Mesothelial cell of epicardium (in vitro differentiated cells): ENCODE results near the gene BMAL1. TPM values are rescaled to one million over a fixed set of nuclear protein-coding genes. Genes with fewer than 3 reads are reported as not detected.
A peak's percentile ranks its signal among the peaks of the same experiment; 100 is the strongest.
"Not testable (repeated sequence)": the region's sequence is repeated elsewhere in the genome, so short reads cannot be mapped to it uniquely, and the experiment has no call there.

Experiments used
- DNase-seq, 2 experiments: peaks; one replicate each; pipeline ENCODE4 v3.0.0; 2021; ENCODE audit warnings: low spot score in 2 of 2; ENCODE audit not compliant: unreplicated experiment in 2 of 2
- H3K27ac Mint-ChIP-seq: 2 replicates; pipeline ENCODE4 v1.8.0; 2021; ENCODE audit warnings: mixed read lengths
- H3K27me3 Mint-ChIP-seq: 2 replicates; pipeline ENCODE4 v1.8.0; 2021; ENCODE audit warnings: low read depth, mixed read lengths
- H3K36me3 Mint-ChIP-seq: 2 replicates; pipeline ENCODE4 v1.8.0; 2021; ENCODE audit warnings: mixed read lengths
- H3K4me1 Mint-ChIP-seq: 2 replicates; pipeline ENCODE4 v1.8.0; 2021; ENCODE audit warnings: mixed read lengths
- H3K4me3 Mint-ChIP-seq: 2 replicates; pipeline ENCODE4 v1.8.0; 2021; ENCODE audit warnings: mild to moderate bottlenecking, moderate library complexity, mixed read lengths
- H3K9me3 Mint-ChIP-seq: 2 replicates; pipeline ENCODE4 v1.8.0; 2021; ENCODE audit warnings: mixed read lengths
- CTCF ChIP-seq: fragments of 200-600 bp; sonication (generic); IDR thresholded peaks from one replicate; pipeline ENCODE4 v1.5.0; 2021; ENCODE audit warnings: antibody characterized with exemption; ENCODE audit not compliant: unreplicated experiment
- total RNA-seq: library from RNA; stranded (reverse); gene quantifications from 3 replicates; pipeline ENCODE4 v1.2.1, GENCODE V29; 2021

BMAL1 gene
- total RNA-seq, 1 donor from 2014 or later, result 6.7 TPM

GRCh38 chr11:13384908-13385640 is 107.5 kb downstream of the BMAL1 start:
- no peak for DNase-seq
- H3K36me3 Mint-ChIP-seq, result peaks cover 22% of the 10 kb centered on the region
- H3K9me3 Mint-ChIP-seq, result no peaks in the 10 kb centered on the region
- TF ChIP-seq CTCF, result peak; percentile 45
- H3K4me1 Mint-ChIP-seq, result no peaks in the 10 kb centered on the region
- no peak overlapping the region for H3K27ac Mint-ChIP-seq
- no peak overlapping the region for H3K4me3 Mint-ChIP-seq
- no peaks in the 10 kb centered on the region for H3K27me3 Mint-ChIP-seq

GRCh38 chr11:13386567-13386966 is 109.0 kb downstream of the BMAL1 start:
- no peak for DNase-seq
- no peak for TF ChIP-seq CTCF
- Mint-ChIP-seq H3K27me3 (no peaks in the 10 kb centered on the region), H3K4me1 (no peaks in the 10 kb centered on the region), H3K36me3 (peaks cover 24% of the 10 kb centered on the region), H3K27ac (no peak overlapping the region), H3K9me3 (no peaks in the 10 kb centered on the region), H3K4me3 (no peak overlapping the region)

GRCh38 chr11:13388741-13389140 is 111.2 kb downstream of the BMAL1 start:
- Mint-ChIP-seq H3K27me3 (no peaks in the 10 kb centered on the region), H3K4me1 (no peaks in the 10 kb centered on the region), H3K27ac (no peak overlapping the region), H3K36me3 (peaks cover 21% of the 10 kb centered on the region), H3K4me3 (no peak overlapping the region), H3K9me3 (no peaks in the 10 kb centered on the region)
- no peak for TF ChIP-seq CTCF
- no peak for DNase-seq

GRCh38 chr11:13391217-13391616 is 113.6 kb downstream of the BMAL1 start:
- Mint-ChIP-seq H3K9me3 (no peaks in the 10 kb centered on the region), H3K27me3 (no peaks in the 10 kb centered on the region), H3K27ac (no peak overlapping the region), H3K4me1 (no peaks in the 10 kb centered on the region), H3K4me3 (no peak overlapping the region), H3K36me3 (peaks cover 21% of the 10 kb centered on the region)
- no peak for DNase-seq
- TF ChIP-seq CTCF, result no peak

GRCh38 chr11:13398335-13398734 is 120.7 kb downstream of the BMAL1 start:
- Mint-ChIP-seq H3K36me3 (peaks cover 32% of the 10 kb centered on the region), H3K9me3 (peaks cover 31% of the 10 kb centered on the region)
- H3K27me3 Mint-ChIP-seq, DNase-seq, H3K4me3 Mint-ChIP-seq, H3K4me1 Mint-ChIP-seq, H3K27ac Mint-ChIP-seq: not testable (repeated sequence)

GRCh38 chr11:13405220-13405619 is 127.6 kb downstream of the BMAL1 start:
- H3K27ac Mint-ChIP-seq, result no peak overlapping the region
- no peak for DNase-seq
- peaks cover 36% of the 10 kb centered on the region for H3K36me3 Mint-ChIP-seq
- H3K9me3 Mint-ChIP-seq, result peaks cover 23% of the 10 kb centered on the region
- TF ChIP-seq CTCF, result no peak
- H3K4me3 Mint-ChIP-seq, result no peak overlapping the region
- no peaks in the 10 kb centered on the region for H3K27me3 Mint-ChIP-seq
- H3K4me1 Mint-ChIP-seq, result no peaks in the 10 kb centered on the region
